PC-9 (cell line): ENCODE measurements around the gene MKS1. TPM values are rescaled to one million over a fixed set of nuclear protein-coding genes. Genes with fewer than 3 reads are reported as not detected.

ENCODE experiments used
- BruUV-seq: library from RNA; stranded (reverse); fragments of 400-500 nt; replicated peaks from 2 replicates; lab custom pipeline; 2021; lab: Mats Ljungman, UMichigan
- CTCF ChIA-PET: fragments of 300-600 bp; sonication (Branson Sonifier 250); formaldehyde crosslinking; loops from one replicate; lab custom pipeline; 2022; ENCODE audit warnings: antibody characterized with exemption; lab: Charles Lee
- POLR2A ChIA-PET: fragments of 300-600 bp; sonication (Branson Sonifier 250); formaldehyde crosslinking; loops from one replicate; lab custom pipeline; 2022; ENCODE audit warnings: antibody characterized with exemption; ENCODE audit not compliant: unreplicated experiment; lab: Charles Lee
- DNase-seq, 2 experiments: peaks; one replicate each; pipeline versions ENCODE4 v3.0.0 to v3.0.0-alpha.2; 2015 to 2022; ENCODE audit warnings: mixed read lengths in 1 of 2
- H2AFZ ChIP-seq: fragments of 200-600 bp; sonication (generic); 2 replicates; pipeline ENCODE4 v1.8.1; 2017; ENCODE audit warnings: antibody characterized with exemption
- H3F3A ChIP-seq: fragments of 200-600 bp; sonication (generic); 2 replicates; pipeline ENCODE4 v1.8.1; 2017; ENCODE audit warnings: antibody characterized with exemption, mild to moderate bottlenecking, low read depth; ENCODE audit not compliant: insufficient read depth
- H3K27ac ChIP-seq: fragments of 200-600 bp; sonication (generic); 2 replicates; pipeline ENCODE4 v1.6.1; 2016; ENCODE audit warnings: mixed run types
- H3K27me3 ChIP-seq: fragments of 200-600 bp; sonication (generic); 2 replicates; pipeline ENCODE4 v1.6.1; 2016; ENCODE audit warnings: low read depth, mixed run types; ENCODE audit not compliant: insufficient read depth
- H3K36me3 ChIP-seq: fragments of 200-600 bp; sonication (generic); 2 replicates; pipeline ENCODE4 v1.6.1; 2016; ENCODE audit warnings: low read depth, mixed run types
- H3K4me1 ChIP-seq: fragments of 200-600 bp; sonication (generic); replicated peaks from 2 replicates; pipeline ENCODE4 v1.6.1; 2016; ENCODE audit warnings: mixed run types; ENCODE audit not compliant: insufficient read depth
- H3K4me2 ChIP-seq: fragments of 200-600 bp; sonication (generic); 2 replicates; pipeline ENCODE4 v1.6.1; 2017; ENCODE audit warnings: mixed run types
- H3K4me3 ChIP-seq: fragments of 200-600 bp; sonication (generic); 2 replicates; pipeline ENCODE4 v1.6.1; 2016; ENCODE audit warnings: mixed run types
- H3K79me2 ChIP-seq: fragments of 200-600 bp; sonication (generic); 2 replicates; pipeline ENCODE4 v1.6.1; 2017; ENCODE audit warnings: low read depth, mixed run types
- H3K9me2 ChIP-seq: fragments of 200-600 bp; sonication (generic); 2 replicates; pipeline ENCODE4 v1.8.1; 2017; ENCODE audit warnings: mild to moderate bottlenecking; ENCODE audit not compliant: insufficient read depth
- H3K9me3 ChIP-seq: fragments of 200-600 bp; sonication (generic); 2 replicates; pipeline ENCODE4 v1.8.1; 2016; ENCODE audit warnings: low read depth; ENCODE audit not compliant: insufficient read depth
- H4K20me1 ChIP-seq: fragments of 200-600 bp; sonication (generic); 2 replicates; pipeline ENCODE4 v1.8.1; 2017; ENCODE audit not compliant: insufficient read depth
- EZH2 ChIP-seq: fragments of 200-600 bp; sonication (generic); IDR thresholded peaks from 2 replicates; pipeline ENCODE4 v1.8.0; 2017; ENCODE audit warnings: antibody characterized with exemption, low read depth
- intact Hi-C: fragments of 100-400 bp; cut with micrococcal nuclease; formaldehyde crosslinking; loops from one replicate; pipeline ENCODE4 v1.10.0; 2022; ENCODE audit not compliant: unreplicated experiment
- total RNA-seq: library from RNA; stranded (reverse); gene quantifications from 2 replicates; pipeline ENCODE4 v1.2.3, GENCODE V29; 2021
- TF ChIP-seq, protein P1 (sequence below): fragments of 200-600 bp; sonication (generic); conservative IDR thresholded peaks from 2 replicates; pipeline ENCODE4 v1.6.1; 2017; ENCODE audit warnings: mixed run types, antibody characterized with exemption, mild to moderate bottlenecking, moderate library complexity

The MKS1 gene
- total RNA-seq, 1 experiment from 2014 or later, result 28.6 TPM

DNA sequence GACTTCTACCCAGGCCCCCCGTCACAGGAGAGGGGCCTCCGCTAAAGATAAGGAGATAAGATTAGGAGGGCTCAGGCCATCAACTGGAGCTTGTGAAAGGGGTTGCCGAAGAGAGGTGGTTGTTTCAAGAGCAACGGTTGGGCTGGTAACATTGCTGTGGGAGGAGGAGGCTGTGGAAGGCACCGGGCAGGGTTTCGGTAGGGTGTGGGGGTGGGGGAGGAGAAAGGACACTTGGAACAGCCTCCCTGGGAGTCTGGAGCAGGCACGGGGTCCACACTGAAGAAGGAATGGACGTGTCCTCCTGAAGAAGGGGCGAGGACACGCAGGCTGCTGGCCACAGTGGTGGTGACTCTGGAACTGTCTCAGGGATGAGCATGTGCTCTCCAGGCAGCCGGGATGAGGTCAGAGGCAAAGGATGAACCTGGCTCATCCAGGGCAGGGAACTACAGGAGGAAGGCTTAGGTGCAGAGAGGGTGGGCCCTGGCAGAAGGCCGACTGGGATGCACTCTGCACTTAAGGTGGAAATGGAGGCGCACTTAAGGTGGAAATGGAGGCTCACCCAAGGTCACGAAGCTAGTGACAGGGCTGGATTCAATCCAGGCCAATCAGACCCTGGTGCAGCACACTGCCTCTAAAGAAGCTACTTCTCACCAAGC lies 27.7 kb downstream of the MKS1 start:
- H3K36me3 ChIP-seq, result no peaks in the 10 kb centered on the region
- intact Hi-C loops, result no loop called here
- no peak overlapping the region for H3K27ac ChIP-seq
- H4K20me1 ChIP-seq, result no peaks in the 10 kb centered on the region
- ChIA-PET CTCF (interaction anchor here (0.6 kb wide), 1 partner anchor 79 kb away, joined by 3 read pairs; no protein-coding TSS in a partner anchor), POLR2A (no interaction called here)
- no peaks in the 10 kb centered on the region for H3K79me2 ChIP-seq
- no peak overlapping the region for H3K4me3 ChIP-seq
- H3K4me2 ChIP-seq, result no peak overlapping the region
- no TSS peak for BruUV-seq
- no peaks in the 10 kb centered on the region for H3K9me2 ChIP-seq
- H3K4me1 ChIP-seq, result no peaks in the 10 kb centered on the region
- no peak overlapping the region for H2AFZ ChIP-seq
- no peaks in the 10 kb centered on the region for H3F3A ChIP-seq
- TF ChIP-seq, protein P1, sequence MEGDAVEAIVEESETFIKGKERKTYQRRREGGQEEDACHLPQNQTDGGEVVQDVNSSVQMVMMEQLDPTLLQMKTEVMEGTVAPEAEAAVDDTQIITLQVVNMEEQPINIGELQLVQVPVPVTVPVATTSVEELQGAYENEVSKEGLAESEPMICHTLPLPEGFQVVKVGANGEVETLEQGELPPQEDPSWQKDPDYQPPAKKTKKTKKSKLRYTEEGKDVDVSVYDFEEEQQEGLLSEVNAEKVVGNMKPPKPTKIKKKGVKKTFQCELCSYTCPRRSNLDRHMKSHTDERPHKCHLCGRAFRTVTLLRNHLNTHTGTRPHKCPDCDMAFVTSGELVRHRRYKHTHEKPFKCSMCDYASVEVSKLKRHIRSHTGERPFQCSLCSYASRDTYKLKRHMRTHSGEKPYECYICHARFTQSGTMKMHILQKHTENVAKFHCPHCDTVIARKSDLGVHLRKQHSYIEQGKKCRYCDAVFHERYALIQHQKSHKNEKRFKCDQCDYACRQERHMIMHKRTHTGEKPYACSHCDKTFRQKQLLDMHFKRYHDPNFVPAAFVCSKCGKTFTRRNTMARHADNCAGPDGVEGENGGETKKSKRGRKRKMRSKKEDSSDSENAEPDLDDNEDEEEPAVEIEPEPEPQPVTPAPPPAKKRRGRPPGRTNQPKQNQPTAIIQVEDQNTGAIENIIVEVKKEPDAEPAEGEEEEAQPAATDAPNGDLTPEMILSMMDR, result no peak
- no peak for TF ChIP-seq EZH2
- DNase-seq, result peak in 1 of 2 experiments; percentile 34
- peaks cover 86% of the 10 kb centered on the region for H3K27me3 ChIP-seq
- H3K9me3 ChIP-seq, result no peaks in the 10 kb centered on the region

DNA sequence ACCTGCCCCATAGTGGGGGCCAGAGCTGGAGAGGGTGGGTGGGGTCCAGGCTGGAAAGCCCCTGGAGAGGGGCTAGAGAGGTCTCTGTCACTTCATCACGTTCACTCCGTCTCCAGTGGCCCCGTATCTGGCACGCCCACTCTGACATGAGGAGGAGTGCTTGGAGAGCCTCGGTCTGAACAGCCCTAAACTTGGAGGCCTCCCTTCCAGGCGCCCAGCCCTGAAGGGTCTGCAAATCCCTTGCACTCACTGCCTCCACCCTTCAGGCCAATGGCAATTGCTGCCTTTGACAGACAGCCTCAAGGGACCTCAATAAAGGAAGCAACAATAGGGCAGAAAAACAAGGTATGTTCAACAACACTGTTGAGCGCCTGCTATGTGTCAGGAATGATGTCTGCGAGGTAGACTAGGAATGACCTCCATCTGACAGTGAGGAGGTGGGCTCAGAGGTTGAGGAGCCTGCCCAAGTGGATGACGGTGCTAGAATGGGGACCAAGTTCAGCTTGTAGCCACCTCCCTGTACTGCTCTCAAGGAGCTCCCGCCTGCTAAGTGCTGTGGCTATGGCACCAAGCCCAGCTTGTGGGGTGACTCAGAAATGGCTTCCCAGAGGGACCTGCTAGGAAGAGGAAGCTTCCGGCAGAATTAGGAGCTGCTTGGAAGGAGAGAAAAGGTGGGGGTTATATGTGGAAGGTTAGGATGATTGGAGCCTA lies 29.5 kb downstream of the MKS1 start:
- no peak overlapping the region for H2AFZ ChIP-seq
- ChIA-PET CTCF (interaction anchor here (0.5 to 1.0 kb wide), 2 partner anchors 11 to 105 kb away, joined by 3 to 6 read pairs; no protein-coding TSS in a partner anchor), POLR2A (interaction anchor here (0.7 kb wide), 1 partner anchor 183 kb away, joined by 6 read pairs; no protein-coding TSS in a partner anchor)
- no peaks in the 10 kb centered on the region for H3K9me2 ChIP-seq
- no peak overlapping the region for H3K27ac ChIP-seq
- no peak overlapping the region for H3K4me2 ChIP-seq
- DNase-seq, result peak; percentile 63 to 67
- no peaks in the 10 kb centered on the region for H3K4me1 ChIP-seq
- H4K20me1 ChIP-seq, result no peaks in the 10 kb centered on the region
- BruUV-seq, result no TSS peak
- no peak overlapping the region for H3K4me3 ChIP-seq
- TF ChIP-seq, protein P1, result no peak
- no peak for TF ChIP-seq EZH2
- H3K79me2 ChIP-seq, result no peaks in the 10 kb centered on the region
- H3K9me3 ChIP-seq, result no peaks in the 10 kb centered on the region
- H3K36me3 ChIP-seq, result no peaks in the 10 kb centered on the region
- intact Hi-C loops, result no loop called here
- H3F3A ChIP-seq, result no peaks in the 10 kb centered on the region
- peaks cover 87% of the 10 kb centered on the region for H3K27me3 ChIP-seq

DNA sequence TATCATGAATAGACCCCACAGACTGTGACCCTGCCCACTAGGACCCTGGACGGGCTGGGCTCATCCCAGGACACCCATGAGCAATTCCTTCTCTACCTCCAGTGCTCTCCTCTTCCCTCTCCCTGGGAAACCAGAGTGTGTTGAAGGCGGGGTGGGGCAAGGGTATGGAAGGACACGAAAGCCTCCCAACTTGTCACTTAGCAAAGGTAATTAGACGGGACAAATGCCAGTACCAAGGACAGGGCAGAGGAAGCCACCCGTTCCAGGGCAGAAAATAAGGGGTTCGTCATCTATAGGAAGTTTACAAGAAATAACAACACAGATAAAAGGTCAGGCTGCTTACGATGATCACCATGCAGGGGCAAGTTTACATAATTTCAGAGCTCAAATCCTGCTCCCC lies 31.4 kb downstream of the MKS1 start:
- no peaks in the 10 kb centered on the region for H3F3A ChIP-seq
- H3K9me3 ChIP-seq, result no peaks in the 10 kb centered on the region
- no peaks in the 10 kb centered on the region for H4K20me1 ChIP-seq
- no peaks in the 10 kb centered on the region for H3K9me2 ChIP-seq
- intact Hi-C loops, result no loop called here
- H3K4me1 ChIP-seq, result no peaks in the 10 kb centered on the region
- H2AFZ ChIP-seq, result no peak overlapping the region
- DNase-seq, result peak in 1 of 2 experiments; percentile 19
- H3K4me3 ChIP-seq, result no peak overlapping the region
- no peak overlapping the region for H3K27ac ChIP-seq
- H3K36me3 ChIP-seq, result no peaks in the 10 kb centered on the region
- H3K27me3 ChIP-seq, result peaks cover 74% of the 10 kb centered on the region
- POLR2A ChIA-PET, result no interaction called here
- CTCF ChIA-PET, result no interaction called here
- no TSS peak for BruUV-seq
- H3K4me2 ChIP-seq, result no peak overlapping the region
- TF ChIP-seq, protein P1, result no peak
- no peak for TF ChIP-seq EZH2
- no peaks in the 10 kb centered on the region for H3K79me2 ChIP-seq
